GM23248 (cell line): Measurements from ENCODE around the gene UROC1.

Experiments used
- EZH2 ChIP-seq: fragments of 200-600 bp; sonication (generic); IDR thresholded peaks from 2 replicates; pipeline ENCODE4 v1.6.1; 2018; ENCODE audit warnings: antibody characterized with exemption, mild to moderate bottlenecking; ENCODE audit not compliant: insufficient read depth, poor library complexity, severe bottlenecking
- EZH2phosphoT487 ChIP-seq: fragments of 200-600 bp; sonication (generic); IDR thresholded peaks from 2 replicates; pipeline ENCODE4 v1.6.1; 2018; ENCODE audit warnings: antibody characterized with exemption, moderate library complexity, mild to moderate bottlenecking, low read depth; ENCODE audit not compliant: insufficient read depth

GRCh38 chr3:126501736-126502135 lies 15.8 kb downstream of the UROC1 start:
- TF ChIP-seq EZH2phosphoT487 = no peak
- TF ChIP-seq EZH2 = no peak
